GM21619 (cell line): ENCODE data around the gene REEP6.
"Not testable (repeated sequence)": the region's sequence is repeated elsewhere in the genome, so short reads cannot be mapped to it uniquely, and the experiment has no call there.

ENCODE experiments used
- ATAC-seq: cut with Tn5 transposase; IDR thresholded peaks from one replicate; pipeline ENCODE4 v1.9.1; 2021; ENCODE audit not compliant: unreplicated experiment

Gene REEP6

DNA sequence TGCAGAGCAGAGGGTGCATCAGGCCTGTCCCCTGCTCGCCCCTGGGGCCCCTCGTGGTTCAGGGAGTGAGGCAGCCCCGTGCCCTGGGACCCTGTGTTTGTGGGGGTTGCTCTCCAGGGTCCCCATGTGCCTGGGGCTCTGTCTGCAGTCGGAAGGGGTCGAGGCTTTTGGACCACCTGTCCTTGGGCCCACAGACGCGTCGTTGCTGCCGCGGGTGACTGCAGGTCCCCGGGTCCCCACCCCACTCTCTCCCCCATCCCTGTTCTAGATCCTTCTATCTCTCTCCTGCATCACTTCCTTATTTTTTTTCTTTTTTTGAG, 2.7 kb upstream of the REEP6 start:
- no peak for ATAC-seq

- no peak for ATAC-seq
Observed at GRCh38 chr19:1489463-1490310, 1.3 kb upstream of the REEP6 start.

DNA sequence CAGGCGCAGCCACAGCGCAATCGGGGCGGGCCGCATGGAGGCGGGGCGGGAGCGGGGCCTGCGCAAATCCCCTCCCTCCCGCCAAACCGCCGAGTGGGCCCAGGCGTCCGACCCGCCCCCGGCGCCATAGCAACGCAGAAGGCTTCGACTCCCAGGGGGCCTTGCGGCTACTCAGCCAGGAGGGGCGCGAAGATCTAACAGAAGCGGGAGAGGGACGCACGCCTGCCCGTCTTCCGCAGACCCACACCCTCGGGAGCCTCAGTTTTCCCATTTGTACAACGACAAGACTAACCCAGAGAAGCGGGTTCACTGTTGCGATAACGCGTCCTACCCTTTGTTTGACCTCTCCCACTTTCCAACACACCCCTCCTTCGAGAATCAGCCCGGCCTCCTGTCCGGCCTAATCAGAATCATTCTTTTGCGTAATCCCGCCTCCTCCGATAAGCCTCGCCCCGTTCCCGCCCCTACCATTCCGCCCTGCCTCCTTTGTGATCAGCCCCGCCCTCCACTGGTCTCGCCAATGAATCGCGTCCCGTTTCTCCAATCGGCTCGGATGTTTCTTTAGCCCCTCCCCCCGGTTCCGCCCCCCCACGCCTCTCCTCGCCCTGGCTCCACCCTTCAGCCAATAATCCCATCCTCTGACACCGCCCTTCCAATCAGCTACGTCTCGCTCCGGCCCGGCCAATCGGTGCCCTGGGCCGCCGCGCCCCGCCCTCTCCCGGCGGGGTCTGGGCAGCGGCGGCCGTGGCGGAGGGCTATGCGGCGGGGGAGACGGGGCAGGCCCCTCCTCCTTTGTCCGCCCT, 469 bp upstream of the REEP6 start, which contains the start of gene PCSK4:
Gene PCSK4, minus strand, starts transcription at position 40 of the 803 bp plus-strand sequence. Its CDS starts 4 bp downstream, at position 36.
- peak; percentile 75 for ATAC-seq

DNA sequence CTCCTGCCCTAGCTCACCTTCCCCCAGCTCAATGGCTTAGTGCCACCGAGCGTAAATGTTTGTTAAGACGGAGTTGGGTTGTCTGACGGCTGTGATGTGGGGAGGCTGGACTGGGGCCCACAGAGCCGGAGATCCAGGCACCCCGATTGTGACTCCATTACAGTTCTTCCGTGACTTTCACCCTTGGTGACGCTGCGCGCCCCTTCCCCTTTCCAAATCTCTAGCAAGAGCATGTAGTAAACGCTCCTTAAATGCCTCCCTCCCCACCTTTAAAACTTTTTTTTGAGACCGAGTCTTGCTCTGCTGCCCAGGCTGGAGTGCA, 829 bp downstream of the REEP6 start:
- ATAC-seq: no peak

- ATAC-seq: no peak
Observed at GRCh38 chr19:1492474-1493006, 1.6 kb downstream of the REEP6 start.

DNA sequence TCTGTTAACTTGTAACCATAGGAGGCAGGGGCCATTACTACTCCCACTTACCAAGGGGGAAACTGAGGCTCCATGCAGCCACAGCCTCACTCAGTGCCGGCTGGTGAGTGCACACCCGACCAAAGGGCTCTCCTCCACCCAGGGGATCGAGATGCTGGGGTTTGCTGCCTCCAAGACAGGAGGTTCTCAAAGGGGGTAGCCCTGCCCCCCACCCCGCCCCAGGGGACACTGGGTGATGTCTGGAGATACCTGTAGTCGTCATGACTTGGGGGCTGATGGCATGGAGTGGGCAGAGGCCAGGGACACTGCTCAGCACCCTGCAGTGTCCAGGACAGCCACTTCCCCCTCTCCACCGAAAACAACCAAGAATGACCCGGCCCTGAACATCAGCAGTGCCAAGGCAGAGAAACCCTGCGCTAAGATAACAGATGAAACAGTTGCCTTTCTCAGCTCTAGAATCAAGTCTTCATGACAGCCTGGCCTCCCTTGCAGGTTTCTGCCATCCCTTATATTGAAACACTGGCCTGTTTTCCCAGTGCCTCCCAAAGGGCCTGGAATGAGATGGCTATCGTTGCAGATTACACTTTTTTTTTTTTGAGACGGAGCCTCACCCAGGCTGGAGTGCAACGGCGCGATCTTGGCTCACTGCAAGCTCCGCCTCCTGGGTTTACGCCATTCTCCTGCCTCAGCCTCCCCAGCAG, 3.3 kb downstream of the REEP6 start:
- ATAC-seq: no peak

- no peak for ATAC-seq
Observed at GRCh38 chr19:1495051-1495798, 4.2 kb downstream of the REEP6 start.

- no peak for ATAC-seq
Observed at GRCh38 chr19:1495799-1496713, 5.1 kb downstream of the REEP6 start.

GRCh38 chr19:1496714-1497577, 6.0 kb downstream of the REEP6 start:
- no peak for ATAC-seq

- ATAC-seq: no peak
Observed at GRCh38 chr19:1497578-1498235, 6.7 kb downstream of the REEP6 start.

DNA sequence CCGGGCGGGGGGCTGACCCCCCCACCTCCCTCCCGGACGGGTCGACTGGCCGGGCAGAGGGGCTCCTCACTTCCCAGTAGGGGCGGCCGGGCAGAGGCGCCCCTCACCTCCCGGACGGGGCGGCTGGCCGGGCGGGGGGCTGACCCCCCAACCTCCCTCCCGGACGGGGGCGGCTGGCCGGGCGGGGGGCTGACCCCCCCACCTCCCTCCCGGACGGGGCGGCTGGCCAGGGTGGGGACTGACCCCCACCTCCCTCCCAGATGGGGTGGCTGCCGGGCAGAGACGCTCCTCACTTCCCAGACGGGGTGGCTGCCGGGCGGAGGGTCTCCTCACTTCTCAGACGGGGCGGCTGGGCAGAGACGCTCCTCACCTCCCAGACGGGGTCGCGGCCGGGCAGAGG, 8.2 kb downstream of the REEP6 start:
- ATAC-seq: not testable (repeated sequence)

DNA sequence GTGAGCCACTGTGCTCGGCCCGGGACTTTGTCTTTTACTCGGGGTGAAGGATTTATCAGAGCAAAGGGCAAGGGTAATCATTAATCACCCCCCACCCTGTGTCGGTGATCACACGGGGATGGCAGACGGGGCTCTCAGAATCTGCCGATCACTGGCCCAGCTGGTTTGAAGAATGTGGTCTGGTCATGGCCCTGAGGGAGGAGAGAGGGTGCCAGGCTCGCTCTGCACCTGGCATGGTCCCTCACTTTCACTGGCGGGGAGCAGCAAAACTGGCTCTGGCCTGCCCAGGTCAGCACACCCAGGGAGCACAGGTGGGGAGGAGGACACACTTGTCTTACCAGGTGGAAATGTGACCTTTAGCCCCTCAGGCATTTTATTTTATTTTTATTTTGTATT, 10.2 kb downstream of the REEP6 start:
- ATAC-seq: no peak

GRCh38 chr19:1502433-1503088, 11.6 kb downstream of the REEP6 start:
- ATAC-seq: no peak

DNA sequence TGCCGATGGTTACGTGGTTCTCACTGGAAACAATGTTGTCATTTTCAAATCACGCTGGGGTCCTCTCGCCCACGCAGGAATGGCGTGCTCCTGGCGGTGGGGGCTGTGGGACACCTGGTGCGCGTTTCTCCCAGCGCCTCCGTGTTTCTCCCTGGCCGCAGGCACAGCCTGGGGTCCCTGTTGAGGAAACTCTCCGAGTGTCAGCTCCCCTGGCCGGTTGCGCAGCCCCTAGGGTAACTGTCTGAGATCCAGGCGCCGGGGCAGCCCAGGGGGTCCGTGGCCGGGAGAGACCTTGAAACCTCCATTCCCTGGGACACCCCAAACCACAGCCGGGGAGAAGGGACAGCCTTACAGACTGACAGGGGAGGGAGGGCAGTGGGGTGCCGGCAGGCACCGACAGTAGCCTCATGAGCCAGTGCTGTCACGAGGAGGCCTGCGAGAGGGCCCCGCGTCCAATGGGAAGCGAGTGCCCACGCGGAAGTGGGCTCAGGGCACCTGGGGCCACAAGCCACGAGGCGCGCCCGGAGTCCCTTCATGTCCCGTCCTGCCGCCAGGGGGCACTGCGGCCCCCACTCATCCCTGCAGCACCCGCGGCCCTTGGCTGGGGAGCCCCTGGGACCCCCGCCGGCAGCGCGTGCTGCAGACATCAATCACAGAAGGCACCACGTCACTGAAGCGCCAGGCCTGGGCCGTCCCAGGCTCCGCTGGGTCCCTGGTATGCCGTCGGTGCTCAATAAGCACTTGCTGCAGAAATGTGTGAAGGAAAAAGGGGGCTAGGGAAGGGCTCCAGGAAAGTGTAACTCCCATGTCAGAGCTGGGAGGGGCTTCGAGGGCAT, 12.3 kb downstream of the REEP6 start:
- ATAC-seq: no peak

- ATAC-seq: no peak
Observed at GRCh38 chr19:1503925-1504773, 13.2 kb downstream of the REEP6 start.

DNA sequence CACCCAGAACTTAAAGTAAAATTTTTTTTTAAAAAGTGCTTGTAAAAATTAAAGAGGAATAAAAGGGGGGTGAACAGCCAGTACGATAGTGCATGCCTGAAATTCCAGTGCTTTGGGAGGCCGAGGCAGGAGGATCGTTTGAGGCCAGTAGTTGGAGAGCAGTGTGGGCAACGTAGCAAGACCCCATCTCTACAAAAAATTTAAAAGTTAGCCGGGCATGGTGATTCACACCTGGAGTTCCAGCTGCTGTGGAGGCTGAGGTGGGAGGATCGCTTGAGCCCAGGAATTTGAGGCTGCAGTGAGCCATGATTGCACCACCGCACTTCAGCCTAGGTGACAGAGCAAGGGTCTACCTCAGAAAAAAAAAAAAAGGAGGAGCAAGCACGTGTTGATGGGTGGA, 14.0 kb downstream of the REEP6 start:
- no peak for ATAC-seq
